C1 segment of cervical spinal cord (tissue), 14 donors: ENCODE results near the gene MAD2L1.

ENCODE experiments used
- DNase-seq, 14 donors: peaks; one replicate each; lab custom pipeline; 2025; lab: John Stamatoyannopoulos, UW

The MAD2L1 gene

GRCh38 chr4:120059036-120059435 lies 7.6 kb downstream of the MAD2L1 start:
- DNase-seq: no peak

GRCh38 chr4:120057416-120057815 lies 9.2 kb downstream of the MAD2L1 start:
- no peak for DNase-seq

- no peak for DNase-seq
Observed at GRCh38 chr4:120056246-120056645, 10.4 kb downstream of the MAD2L1 start.

- no peak for DNase-seq
Observed at GRCh38 chr4:120055795-120056194, 10.9 kb downstream of the MAD2L1 start.

GRCh38 chr4:120055162-120055561 lies 11.5 kb downstream of the MAD2L1 start:
- no peak for DNase-seq

- no peak for DNase-seq
Observed at GRCh38 chr4:120053911-120054310, 12.7 kb downstream of the MAD2L1 start.

- DNase-seq: peak in 2 of 14 donors; percentile 1 to 28
Observed at GRCh38 chr4:120052856-120053255, 13.8 kb downstream of the MAD2L1 start.

- no peak for DNase-seq
Observed at GRCh38 chr4:120051253-120051652, 15.4 kb downstream of the MAD2L1 start.

GRCh38 chr4:120049732-120050494 lies 16.7 kb downstream of the MAD2L1 start:
- peak; percentile 6 to 78 (median 61) for DNase-seq

GRCh38 chr4:120043828-120044227 lies 22.8 kb downstream of the MAD2L1 start:
- no peak for DNase-seq

- no peak for DNase-seq
Observed at GRCh38 chr4:120037411-120037810, 29.2 kb downstream of the MAD2L1 start.

GRCh38 chr4:120034913-120035312 lies 31.7 kb downstream of the MAD2L1 start:
- no peak for DNase-seq

- no peak for DNase-seq
Observed at GRCh38 chr4:120026853-120027252, 39.8 kb downstream of the MAD2L1 start.

GRCh38 chr4:120025516-120025915 lies 41.1 kb downstream of the MAD2L1 start:
- DNase-seq: no peak

GRCh38 chr4:120018786-120019185 lies 47.9 kb downstream of the MAD2L1 start:
- DNase-seq: no peak

GRCh38 chr4:120017939-120018692 lies 48.5 kb downstream of the MAD2L1 start:
- DNase-seq: no peak

- DNase-seq: no peak
Observed at GRCh38 chr4:120011725-120012124, 54.9 kb downstream of the MAD2L1 start.

GRCh38 chr4:120010646-120011045 lies 56.0 kb downstream of the MAD2L1 start:
- DNase-seq: no peak

GRCh38 chr4:120009731-120010130 lies 56.9 kb downstream of the MAD2L1 start:
- DNase-seq: no peak

- DNase-seq: no peak
Observed at GRCh38 chr4:120008957-120009356, 57.7 kb downstream of the MAD2L1 start.

GRCh38 chr4:120007896-120008436 lies 58.7 kb downstream of the MAD2L1 start:
- no peak for DNase-seq

- no peak for DNase-seq
Observed at GRCh38 chr4:120007191-120007871, 59.3 kb downstream of the MAD2L1 start.
